ENCODE data around the gene DNAJC2. TPM values are rescaled to one million over a fixed set of nuclear protein-coding genes. Genes with fewer than 3 reads are reported as not detected.

DNAJC2 gene
- total and polyA plus RNA-seq, 12 donors, result 5.5 to 58.0 (median 20.9) TPM

GRCh38 chr7:103348452-103348851, 3.9 kb upstream of the DNAJC2 start:
- WGBS, 4 donors, result 7 to 27% (median 15%) methylated on average over 13 of the region's 13 CpGs
- intact Hi-C loops (cut with DNase I), result no loop called here

GRCh38 chr7:103347507-103348267, 3.1 kb upstream of the DNAJC2 start, which contains the start of gene PSMC2:
PSMC2 (plus strand) TSS chr7:103347643; CDS start chr7:103347712, 69 bp downstream.
- intact Hi-C loops (cut with DNase I), result no loop called here
- H3K27ac ChIP-seq, result peak within 1 kb of the TSS; percentile 92 to 94 (median 93)
- peaks cover 0 to 5% of the 10 kb centered on the region in 2 donors for H3K36me3 ChIP-seq (replicated peaks in 1 of 2)
- no peaks in the 10 kb centered on the region for H3K9me3 ChIP-seq (replicated peaks in 1 of 3)
- TF ChIP-seq POLR2A (IDR thresholded peaks at IDR 0.05), result peak; percentile 59 to 74
- TF ChIP-seq CTCF (IDR thresholded peaks at IDR 0.05), result no peak
- 1% methylated on average over 15 to 25 of the region's 25 CpGs for WGBS, 4 donors
- H3K4me3 ChIP-seq, result peak within 1 kb of the TSS; percentile 63 to 75 (median 74)
- H3K27me3 ChIP-seq, result no peaks in the 10 kb centered on the region
- DNase-seq, result peak; percentile 68 to 92 (median 83)
- peaks cover 12 to 50% of the 10 kb centered on the region in 2 donors for H3K4me1 ChIP-seq (replicated peaks in 1 of 2)

More at GRCh38 chr7:103348452-103348851, 3.9 kb upstream of the DNAJC2 start:
- DNase-seq, result no peak
- peaks cover 0 to 11% of the 10 kb centered on the region in 2 donors for H3K36me3 ChIP-seq (replicated peaks in 1 of 2)
- peak overlapping the region in 2 of 4 donors; percentile 72 to 75 for H3K4me3 ChIP-seq
- no peaks in the 10 kb centered on the region for H3K9me3 ChIP-seq (replicated peaks in 1 of 3)
- H3K27me3 ChIP-seq, result no peaks in the 10 kb centered on the region
- H3K27ac ChIP-seq, result peak overlapping the region in 1 of 5 donors; percentile 94
- TF ChIP-seq CTCF (IDR thresholded peaks at IDR 0.05) (no peak), POLR2A (IDR thresholded peaks at IDR 0.05) (no peak)
- peaks cover 12 to 48% of the 10 kb centered on the region in 2 donors for H3K4me1 ChIP-seq (replicated peaks in 1 of 2)

GRCh38 chr7:103346396-103346795, 1.8 kb upstream of the DNAJC2 start:
- H3K9me3 ChIP-seq (replicated peaks in 1 of 3), result no peaks in the 10 kb centered on the region
- H3K4me3 ChIP-seq, result no peak overlapping the region
- peaks cover 12 to 48% of the 10 kb centered on the region in 2 donors for H3K4me1 ChIP-seq (replicated peaks in 1 of 2)
- H3K36me3 ChIP-seq (replicated peaks in 1 of 2), result peaks cover 0 to 2% of the 10 kb centered on the region in 2 donors
- DNase-seq, result no peak
- 82 to 93% (median 86%) methylated on average over 5 of the region's 5 CpGs for WGBS, 4 donors
- no peak for TF ChIP-seq CTCF (IDR thresholded peaks at IDR 0.05)
- no peak for TF ChIP-seq POLR2A (IDR thresholded peaks at IDR 0.05)
- intact Hi-C loops (cut with DNase I), result no loop called here
- no peaks in the 10 kb centered on the region for H3K27me3 ChIP-seq
- no peak overlapping the region for H3K27ac ChIP-seq

GRCh38 chr7:103343758-103344452, 662 bp downstream of the DNAJC2 start:
- Histone ChIP-seq H3K36me3 (replicated peaks in 1 of 2) (peaks cover 0 to 16% of the 10 kb centered on the region in 2 donors), H3K9me3 (replicated peaks in 1 of 3) (no peaks in the 10 kb centered on the region), H3K27ac (peak overlapping the region; percentile 1 to 90 (median 82)), H3K4me3 (peak overlapping the region; percentile 57 to 77 (median 72)), H3K27me3 (no peaks in the 10 kb centered on the region), H3K4me1 (replicated peaks in 1 of 2) (peaks cover 6 to 42% of the 10 kb centered on the region in 2 donors)
- intact Hi-C loops (cut with DNase I), result no loop called here
- TF ChIP-seq CTCF (IDR thresholded peaks at IDR 0.05) (no peak), POLR2A (IDR thresholded peaks at IDR 0.05) (no peak)
- DNase-seq, result peak in 6 of 7 donors; percentile 31 to 66 (median 49)
- WGBS, 4 donors, result 0 to 1% (median 1%) methylated on average over 26 of the region's 26 CpGs

All from adrenal gland (tissue), 12 donors.